Epithelial cell of esophagus (primary cell): ENCODE measurements around the gene SH3BP5L.

Source experiments
- DNase-seq: peaks from one replicate; pipeline ENCODE4 v3.0.0; 2010; ENCODE audit warnings: low read depth
- H3K4me3 ChIP-seq: 2 replicates; pipeline ENCODE4 v1.5.1; 2011; ENCODE audit warnings: mild to moderate bottlenecking, low read length, control low read depth
- CTCF ChIP-seq: IDR thresholded peaks from 2 replicates; pipeline ENCODE4 v1.5.1; 2011; ENCODE audit warnings: low read depth, mild to moderate bottlenecking, low read length, control low read depth, inconsistent platforms; ENCODE audit not compliant: insufficient read depth; ENCODE audit errors: missing control alignments

SH3BP5L gene

GRCh38 chr1:248825909-248826760, at the start of gene SH3BP5L:
Gene SH3BP5L, minus strand, starts transcription at chr1:248825915. Its CDS starts 980 bp downstream, at chr1:248824935.
- peak within 1 kb of the TSS; percentile 95 for H3K4me3 ChIP-seq
- TF ChIP-seq CTCF, result peak; percentile 85
- DNase-seq, result peak; percentile 97

- peak; percentile 88 for DNase-seq
- H3K4me3 ChIP-seq, result peak overlapping the region; percentile 80
- TF ChIP-seq CTCF, result no peak
Measured at GRCh38 chr1:248873993-248874533, 48.3 kb upstream of the SH3BP5L start.

DNA sequence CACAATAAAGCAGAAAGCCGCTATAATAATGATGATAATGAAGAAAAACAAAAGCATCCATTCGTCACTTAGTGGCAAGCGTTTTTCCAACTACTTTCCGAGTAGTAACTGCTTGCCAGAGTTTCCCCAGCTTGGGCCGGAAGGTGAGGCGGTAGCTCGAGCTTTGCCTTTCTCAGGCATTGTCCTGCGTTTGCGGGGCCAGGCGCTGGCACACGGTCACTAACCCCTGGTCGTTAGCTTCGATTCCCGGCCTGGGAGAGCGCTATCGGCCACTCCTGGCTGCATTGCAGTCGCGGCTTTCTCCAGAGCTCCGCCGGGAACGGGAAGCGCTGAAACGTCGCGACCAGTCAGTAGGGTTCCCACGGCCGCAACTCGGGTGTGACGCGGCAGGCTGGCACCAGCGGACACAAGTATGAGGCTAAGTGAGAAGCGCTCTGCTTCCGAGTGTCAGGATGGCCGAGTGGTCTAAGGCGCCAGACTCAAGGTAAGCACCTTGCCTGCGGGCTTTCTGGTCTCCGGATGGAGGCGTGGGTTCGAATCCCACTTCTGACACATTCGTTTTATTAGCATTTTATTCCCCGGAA, 47.8 kb upstream of the SH3BP5L start:
- peak overlapping the region; percentile 80 for H3K4me3 ChIP-seq
- DNase-seq, result peak; percentile 95
- TF ChIP-seq CTCF, result peak; percentile 2

- peak; percentile 72 for DNase-seq
- peak overlapping the region; percentile 80 for H3K4me3 ChIP-seq
- TF ChIP-seq CTCF, result no peak
Measured at GRCh38 chr1:248872752-248873408, 47.2 kb upstream of the SH3BP5L start.

DNA sequence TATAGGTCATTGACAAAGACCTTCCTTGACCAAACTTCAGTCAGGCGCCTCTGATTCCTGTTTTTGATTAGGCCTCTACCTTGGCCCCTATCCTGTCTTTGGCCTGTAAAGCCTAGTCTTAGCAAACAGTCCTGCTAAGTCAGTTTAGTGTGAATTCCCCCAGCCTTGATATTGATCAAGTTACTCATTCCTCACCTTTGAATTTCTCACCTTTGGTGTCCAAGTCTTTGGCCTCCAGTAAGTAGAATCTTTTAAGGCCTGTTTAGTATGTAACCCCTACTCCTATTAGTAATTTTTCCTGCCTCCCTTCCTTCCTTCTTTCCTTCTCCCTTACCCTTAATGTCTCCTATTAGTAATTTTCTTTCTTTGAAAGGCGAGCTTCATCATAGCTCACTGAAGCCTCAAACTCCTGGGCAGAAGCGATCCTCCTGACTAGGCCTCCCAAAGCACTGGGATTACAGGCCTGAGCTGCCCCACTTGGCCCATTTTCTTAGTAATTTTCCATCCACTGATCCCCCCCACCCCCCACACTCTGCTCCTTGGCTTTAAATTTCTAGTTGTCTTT, 46.2 kb upstream of the SH3BP5L start:
- no peak for TF ChIP-seq CTCF
- H3K4me3 ChIP-seq, result no peak overlapping the region

DNA sequence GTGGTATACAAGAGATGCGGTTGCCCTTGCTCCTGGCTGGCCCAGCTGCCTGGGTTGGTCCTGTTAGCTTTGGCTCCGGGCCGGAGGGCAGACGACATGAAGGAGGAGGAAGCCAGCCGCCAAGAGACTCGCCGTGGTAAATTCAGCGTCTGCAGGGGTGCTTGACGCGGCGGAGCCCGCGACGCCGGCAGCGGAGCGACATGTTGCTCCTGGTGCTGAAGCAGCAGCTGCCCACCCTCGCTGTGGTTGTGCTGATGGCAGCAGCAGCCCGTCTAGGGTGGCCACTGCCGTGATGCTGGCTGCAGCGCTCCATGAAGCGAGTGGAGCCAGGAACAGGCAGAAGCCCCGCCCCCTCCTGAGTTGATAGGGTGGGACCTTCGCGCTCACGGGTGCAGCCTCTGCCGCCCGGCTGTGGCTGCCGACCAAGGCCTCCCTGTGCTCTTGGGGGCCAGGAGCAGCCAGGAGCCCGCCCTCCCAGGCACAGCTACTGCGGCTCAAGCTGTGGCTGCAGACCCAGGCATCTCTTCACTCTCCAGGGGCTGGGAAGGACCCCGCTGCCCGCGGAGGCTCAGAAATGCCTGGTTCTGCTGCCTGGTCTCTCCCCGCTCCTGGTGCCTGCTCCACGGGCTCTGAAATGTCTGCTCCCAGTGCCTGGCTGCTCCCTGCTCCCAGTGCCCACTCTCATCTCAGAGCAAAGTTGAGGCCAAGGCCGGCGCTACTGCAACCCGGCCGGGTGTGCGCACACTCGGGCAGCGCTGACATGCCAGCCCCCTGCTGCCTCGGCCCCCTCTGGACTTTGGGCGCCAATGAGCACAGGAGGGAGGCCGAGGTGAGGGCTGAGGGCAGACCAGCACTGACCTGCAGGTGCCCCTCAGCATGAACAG, 37.5 kb upstream of the SH3BP5L start:
- no peak for TF ChIP-seq CTCF
- peak overlapping the region; percentile 62 for H3K4me3 ChIP-seq
- DNase-seq, result peak; percentile 70

More for the DNA sequence above, 46.2 kb upstream of the SH3BP5L start:
- DNase-seq, result no peak
